ENCODE measurements around the gene RNF121. TPM values are rescaled to one million over a fixed set of nuclear protein-coding genes. Genes with fewer than 3 reads are reported as not detected.

Gene RNF121
- total and polyA plus RNA-seq, 2 of the 8 experiments (the other 6 are each of a cell fraction or from before 2014, with no cell fraction given), result 39.7 to 51.6 TPM

DNA sequence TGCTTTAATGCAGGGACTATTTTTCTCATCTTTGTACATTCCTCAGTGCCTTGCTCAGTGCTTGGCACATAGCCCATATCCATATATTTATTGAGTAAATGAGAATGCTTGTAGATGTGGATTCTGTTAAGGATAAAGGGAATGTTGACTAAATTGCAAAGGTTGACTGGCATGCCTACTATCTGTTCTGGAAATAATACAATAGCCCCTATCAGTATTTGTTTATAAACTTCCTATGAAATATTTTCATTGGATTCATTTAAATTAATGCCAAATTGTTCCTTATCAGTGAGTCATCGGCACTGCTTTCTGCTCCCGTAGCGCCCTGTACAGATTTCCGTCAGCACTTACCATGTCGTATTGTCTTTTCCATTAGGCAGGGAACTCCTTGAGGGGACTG lies 8.0 kb downstream of the RNF121 start:
- H3K4me2 ChIP-seq (ENCODE audit: insufficient read depth in 1 of 2, low read depth in 2 of 2, low read length in 2 of 2), result no peak overlapping the region
- H2BK120ac ChIP-seq (replicated peaks; ENCODE audit: low read depth, low read length), result no peak overlapping the region
- H4K20me1 ChIP-seq (replicated peaks in 1 of 2; ENCODE audit: control insufficient read depth in 1 of 2, insufficient read depth in 2 of 2, low read length in 2 of 2), result peaks cover 10 to 15% of the 10 kb centered on the region in 2 experiments
- peaks cover 14 to 90% of the 10 kb centered on the region in 2 experiments for H3K79me2 ChIP-seq (ENCODE audit: control insufficient read depth in 1 of 2, insufficient read depth in 2 of 2, low read length in 2 of 2)
- no peak overlapping the region for H4K8ac ChIP-seq (ENCODE audit: extremely low read depth, insufficient read depth, low read length)
- ChIA-PET CTCF (ENCODE audit: partially characterized antibody) (no interaction called here), POLR2A (ENCODE audit: partially characterized antibody) (no interaction called here)
- H3K4ac ChIP-seq (replicated peaks; ENCODE audit: insufficient read length, low read depth, low read length), result no peak overlapping the region
- H3K14ac ChIP-seq (ENCODE audit: insufficient read length), result no peak overlapping the region
- no peak overlapping the region for H4K91ac ChIP-seq (replicated peaks; ENCODE audit: insufficient read length, low read length)
- no peaks in the 10 kb centered on the region for H3K27me3 ChIP-seq (replicated peaks in 1 of 4; ENCODE audit: control insufficient read depth in 3 of 4, extremely low read depth in 1 of 4, insufficient read depth in 3 of 4, low read length in 3 of 4)
- no peaks in the 10 kb centered on the region; a peak in 1 of 8 replicates for H3K36me3 ChIP-seq (ENCODE audit: control insufficient read depth in 2 of 4, insufficient read depth in 4 of 4, low read length in 3 of 4)
- no peak overlapping the region for H3K23ac ChIP-seq (ENCODE audit: insufficient read length)
- no peak overlapping the region for H4K5ac ChIP-seq (ENCODE audit: insufficient read length, low read depth, low read length)
- H3K4me1 ChIP-seq (replicated peaks in 1 of 4; ENCODE audit: control insufficient read depth in 3 of 4, insufficient read depth in 4 of 4, low read length in 3 of 4), result no peaks in the 10 kb centered on the region
- no peak overlapping the region for H2BK5ac ChIP-seq (ENCODE audit: low read depth, low read length)
- FAIRE-seq (no peak), DNase-seq (ENCODE audit: low read depth in 1 of 2, low spot score in 2 of 2) (no peak)
- no peak overlapping the region for H2BK12ac ChIP-seq (ENCODE audit: low read depth, low read length)
- H3K23me2 ChIP-seq (ENCODE audit: low read depth, low read length), result no peaks in the 10 kb centered on the region
- no peak overlapping the region for H3K27ac ChIP-seq (ENCODE audit: low read depth, low read length)
- no peak overlapping the region for H3K9ac ChIP-seq (replicated peaks in 1 of 4; ENCODE audit: extremely low read depth in 1 of 4, low read depth in 3 of 4, low read length in 3 of 4)
- H3K18ac ChIP-seq (ENCODE audit: extremely low read depth, low read length), result no peak overlapping the region
- peaks cover 13% of the 10 kb centered on the region for H3K79me1 ChIP-seq (ENCODE audit: low read depth, low read length)
- H3K56ac ChIP-seq (replicated peaks; ENCODE audit: insufficient read length, low read depth, low read length), result no peak overlapping the region
- no peaks in the 10 kb centered on the region for H3K9me3 ChIP-seq (ENCODE audit: insufficient read depth in 2 of 2, low read depth in 1 of 2, low read length in 1 of 2)
- WGBS, 2 experiments (ENCODE audit: extremely low coverage in 1 of 2, insufficient coverage in 1 of 2, insufficient read length in 1 of 2, insufficient replicate concordance in 2 of 2, low coverage in 1 of 2, low lambda C conversion rate in 2 of 2, missing lambda C conversion rate in 1 of 2), result 83% methylated on average over 5 of the region's 5 CpGs; no CpG with 5 or more reads in 1 of the 2 experiments
- H2AFZ ChIP-seq (ENCODE audit: low read length), result no peak overlapping the region
- no peak overlapping the region for H2BK20ac ChIP-seq (ENCODE audit: low read length)
- no peak overlapping the region for H3K4me3 ChIP-seq (ENCODE audit: extremely low read depth in 1 of 4, insufficient read depth in 2 of 4, low read depth in 3 of 4, low read length in 4 of 4)
- no peak overlapping the region for H2AK5ac ChIP-seq (ENCODE audit: low read depth, low read length)
- H2BK15ac ChIP-seq (ENCODE audit: low read length), result no peak overlapping the region
- TF ChIP-seq TAF7 (optimal IDR thresholded peaks at IDR 0.05; ENCODE audit: borderline replicate concordance, low read depth, low read length) (no peak), CTCF (IDR thresholded peaks at IDR 0.05; ENCODE audit: control extremely low read depth in 1 of 3, insufficient read depth in 1 of 3, low read depth in 1 of 3, low read length in 3 of 3) (no peak), KDM1A (IDR thresholded peaks at IDR 0.05; ENCODE audit: borderline replicate concordance, low read length) (no peak), BACH1 (IDR thresholded peaks at IDR 0.05; ENCODE audit: low read length) (no peak), TBP (IDR thresholded peaks at IDR 0.05; ENCODE audit: low read depth, low read length) (no peak), KDM5A (IDR thresholded peaks at IDR 0.05; ENCODE audit: low read length) (no peak), POLR2AphosphoS5 (IDR thresholded peaks at IDR 0.05; ENCODE audit: low read depth, low read length) (no peak), EP300 (IDR thresholded peaks at IDR 0.05; ENCODE audit: borderline replicate concordance in 1 of 2, low read depth in 2 of 2, low read length in 2 of 2) (no peak), RNF2 (IDR thresholded peaks at IDR 0.05; ENCODE audit: borderline replicate concordance, low read depth, low read length, missing control alignments, poor library complexity, severe bottlenecking) (no peak)
- TF ChIP-seq, protein P1, sequence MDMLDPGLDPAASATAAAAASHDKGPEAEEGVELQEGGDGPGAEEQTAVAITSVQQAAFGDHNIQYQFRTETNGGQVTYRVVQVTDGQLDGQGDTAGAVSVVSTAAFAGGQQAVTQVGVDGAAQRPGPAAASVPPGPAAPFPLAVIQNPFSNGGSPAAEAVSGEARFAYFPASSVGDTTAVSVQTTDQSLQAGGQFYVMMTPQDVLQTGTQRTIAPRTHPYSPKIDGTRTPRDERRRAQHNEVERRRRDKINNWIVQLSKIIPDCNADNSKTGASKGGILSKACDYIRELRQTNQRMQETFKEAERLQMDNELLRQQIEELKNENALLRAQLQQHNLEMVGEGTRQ (IDR thresholded peaks at IDR 0.05; ENCODE audit: low read length), result no peak

Measured in H1 (cell line).